GM12891 (cell line): ENCODE measurements around the gene SCLT1.

Experiments
- DNase-seq: peaks from one replicate; pipeline ENCODE4 v3.0.0; 2011; ENCODE audit warnings: low spot score; ENCODE audit not compliant: insufficient read length
- FAIRE-seq: peaks from 2 replicates; lab custom pipeline; 2011; peaks lifted over from hg19 to GRCh38; lab: Jason Lieb, UNC
- PAX5 ChIP-seq: IDR thresholded peaks from 2 replicates; pipeline ENCODE4 v1.6.1; 2011; ENCODE audit warnings: low read length, moderate library complexity, mild to moderate bottlenecking; ENCODE audit not compliant: insufficient read depth, severe bottlenecking
- POLR2A ChIP-seq: IDR thresholded peaks from 2 replicates; pipeline ENCODE4 v1.6.1; 2011; ENCODE audit warnings: low read depth, low read length, control low read depth
- POLR2AphosphoS5 ChIP-seq: IDR thresholded peaks from 2 replicates; pipeline ENCODE4 v1.6.1; 2011; ENCODE audit warnings: low read depth, low read length, control low read depth
- POU2F2 ChIP-seq: IDR thresholded peaks from 2 replicates; pipeline ENCODE4 v1.6.1; 2011; ENCODE audit warnings: low read depth, mild to moderate bottlenecking, control low read depth, low read length, moderate library complexity
- SPI1 ChIP-seq: IDR thresholded peaks from 2 replicates; pipeline ENCODE4 v1.6.1; 2011; ENCODE audit warnings: low read depth, low read length, control low read depth
- TAF1 ChIP-seq: IDR thresholded peaks from 2 replicates; pipeline ENCODE4 v1.6.1; 2011; ENCODE audit warnings: low read depth, low read length, control low read depth

SCLT1 gene

GRCh38 chr4:128837679-128838078, 255.7 kb downstream of the SCLT1 start:
- DNase-seq = no peak
- FAIRE-seq = peak; percentile 67
- no peak for TF ChIP-seq POLR2A
- TF ChIP-seq SPI1 = no peak
- TF ChIP-seq POU2F2 = no peak
- TF ChIP-seq PAX5 = no peak
- TF ChIP-seq TAF1 = no peak
- no peak for TF ChIP-seq POLR2AphosphoS5

GRCh38 chr4:128837198-128837597, 256.1 kb downstream of the SCLT1 start:
- TF ChIP-seq SPI1 (no peak), POLR2A (no peak), PAX5 (no peak), POLR2AphosphoS5 (no peak), TAF1 (no peak), POU2F2 (no peak)
- DNase-seq (no peak), FAIRE-seq (no peak)

GRCh38 chr4:128835498-128836222, 257.7 kb downstream of the SCLT1 start:
- no peak for FAIRE-seq
- no peak for TF ChIP-seq SPI1
- TF ChIP-seq TAF1 = no peak
- no peak for TF ChIP-seq PAX5
- no peak for TF ChIP-seq POLR2A
- no peak for TF ChIP-seq POU2F2
- TF ChIP-seq POLR2AphosphoS5 = no peak
- no peak for DNase-seq
